C4-2B (cell line): Measurements from ENCODE around the gene RAP1GAP.

ENCODE experiments used
- CTCF ChIP-seq: fragments of 450-650 bp; conservative IDR thresholded peaks from 2 replicates; pipeline ENCODE4 v1.5.1; 2017; ENCODE audit warnings: mild to moderate bottlenecking
- ZFX ChIP-seq: fragments of 450-650 bp; IDR thresholded peaks from 2 replicates; pipeline ENCODE4 v1.6.1; 2017

DNA sequence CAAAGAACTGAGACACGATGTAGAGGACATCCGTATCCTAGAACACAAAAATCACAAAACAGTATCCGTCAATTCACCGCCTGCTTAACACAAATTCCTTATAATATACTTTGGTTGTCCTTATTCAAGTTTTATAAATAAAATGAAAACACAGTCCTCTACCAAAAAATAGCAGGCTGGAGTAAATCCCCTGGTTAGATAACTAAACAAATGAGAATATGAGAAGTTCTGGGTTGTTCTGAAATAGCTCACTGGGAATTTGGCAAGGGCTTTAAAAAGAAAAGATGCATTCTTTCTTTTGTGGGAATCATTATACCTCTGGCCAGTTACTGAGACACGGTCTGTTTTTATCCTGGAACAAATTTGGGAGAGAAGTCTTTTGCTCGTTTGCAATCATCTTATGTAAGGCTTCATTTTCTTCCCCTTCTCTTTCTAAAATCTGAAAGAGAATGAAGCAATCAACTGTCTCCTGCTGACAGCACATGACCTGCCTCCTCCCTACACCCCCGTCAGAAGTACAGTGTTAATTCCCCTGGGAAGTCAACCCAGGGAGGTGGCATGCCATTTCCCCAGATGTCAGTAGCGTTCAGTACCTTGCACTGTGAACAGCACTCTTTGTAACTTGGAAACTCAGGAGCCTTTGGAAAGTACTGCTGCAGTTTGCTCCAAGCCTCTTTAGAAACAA lies 37.1 kb upstream of the RAP1GAP start:
- TF ChIP-seq CTCF, result no peak
- TF ChIP-seq ZFX, result no peak
